Measurements from ENCODE around the gene DDX41.

DDX41 gene

GRCh38 chr5:177512736-177513380 is 3.9 kb downstream of the DDX41 start:
- no peak for DNase-seq

DNA sequence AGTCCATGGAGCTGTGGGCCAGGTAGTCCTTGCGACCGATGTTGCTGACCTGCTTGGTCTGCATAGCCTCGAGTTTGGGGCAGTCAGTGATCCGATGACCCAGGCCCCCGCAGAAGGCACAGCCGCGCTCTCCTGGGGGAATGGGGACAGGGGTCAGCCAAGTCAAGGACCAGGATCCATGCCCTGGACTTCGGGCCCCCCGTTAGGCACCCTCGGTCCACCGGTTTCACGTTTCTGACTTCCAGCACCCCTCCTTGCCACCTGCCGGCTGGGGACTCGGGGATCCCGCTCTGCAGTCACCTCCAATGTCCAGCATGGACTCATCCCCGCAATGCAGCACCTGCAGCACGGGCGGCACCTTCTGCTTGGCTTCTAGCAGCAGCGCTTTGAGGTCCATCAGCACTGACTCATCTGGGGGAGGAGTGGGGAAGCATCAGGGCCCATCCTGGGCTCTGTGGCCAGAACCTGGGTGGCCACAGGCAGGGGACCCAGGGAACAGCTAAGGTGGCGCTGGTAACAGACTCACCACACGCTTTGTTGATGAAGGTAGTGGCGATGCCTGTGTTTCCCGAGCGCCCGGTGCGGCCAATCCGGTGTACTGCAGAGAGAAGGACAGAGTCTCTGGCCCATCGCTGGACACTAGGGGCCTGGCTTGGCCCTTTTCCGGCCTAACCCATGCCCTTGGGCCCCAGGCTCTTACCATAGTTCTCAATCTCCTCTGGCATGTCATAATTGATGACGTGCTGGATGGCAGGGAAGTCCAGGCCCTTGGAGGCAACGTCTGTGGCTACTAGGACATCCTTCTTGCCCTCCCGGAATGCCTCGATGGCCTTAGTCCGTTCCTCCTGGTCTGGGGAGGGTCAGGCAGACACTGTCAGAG is 4.7 kb downstream of the DDX41 start:
- DNase-seq, result no peak

- no peak for DNase-seq
Measured at GRCh38 chr5:177511181-177511580, 5.6 kb downstream of the DDX41 start.

DNA sequence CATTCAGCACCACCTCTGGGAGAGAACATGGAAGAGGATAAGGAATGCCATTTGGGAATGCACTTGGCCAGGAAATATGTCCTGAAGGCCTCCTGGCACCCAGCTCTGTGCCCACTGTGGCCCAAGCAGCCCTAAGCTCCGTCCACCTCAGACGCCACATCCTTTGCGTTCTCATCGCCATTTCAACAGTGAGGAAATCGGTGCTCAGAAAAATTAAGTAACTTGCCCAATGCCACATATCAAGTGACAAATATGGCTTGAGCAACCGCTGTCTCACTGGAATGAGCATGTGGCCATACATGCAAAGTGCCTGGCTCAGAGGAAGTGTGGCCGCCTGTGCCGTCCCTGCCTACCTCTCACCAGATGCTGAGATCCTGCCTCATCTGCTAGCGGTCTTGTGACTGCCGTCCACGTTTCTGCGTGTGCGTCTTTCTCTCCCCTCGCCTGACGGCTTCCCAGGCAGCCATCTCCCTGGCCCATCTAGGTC is 6.2 kb downstream of the DDX41 start:
- no peak for DNase-seq

DNA sequence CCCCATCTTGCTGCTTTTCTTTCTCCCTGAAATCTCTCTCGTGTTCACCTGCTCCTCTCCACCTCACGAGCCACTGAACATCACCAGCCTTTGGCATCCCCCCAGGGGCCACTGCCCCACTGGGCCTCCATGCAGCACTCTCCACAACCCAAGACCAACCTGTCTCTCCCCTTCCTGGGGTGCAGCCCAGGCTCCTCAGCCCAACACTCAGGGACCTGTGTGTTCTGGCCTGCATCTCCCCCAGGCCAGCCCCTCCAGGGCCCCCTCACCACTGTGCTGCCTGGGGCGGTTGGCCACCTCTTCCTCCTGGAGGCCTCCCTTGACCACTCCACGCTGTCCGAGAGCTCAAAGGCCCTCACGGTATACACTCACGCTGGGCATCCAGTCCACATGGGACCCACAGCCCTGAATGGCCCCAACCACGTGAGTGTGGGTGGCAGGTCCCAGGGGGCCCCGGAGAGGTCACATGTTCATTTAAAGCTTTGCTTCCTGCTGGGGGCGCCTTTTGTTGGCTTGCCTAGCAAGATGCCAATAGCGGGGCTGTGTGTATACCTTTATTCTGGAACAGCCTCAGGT is 6.7 kb downstream of the DDX41 start:
- DNase-seq, result no peak

DNA sequence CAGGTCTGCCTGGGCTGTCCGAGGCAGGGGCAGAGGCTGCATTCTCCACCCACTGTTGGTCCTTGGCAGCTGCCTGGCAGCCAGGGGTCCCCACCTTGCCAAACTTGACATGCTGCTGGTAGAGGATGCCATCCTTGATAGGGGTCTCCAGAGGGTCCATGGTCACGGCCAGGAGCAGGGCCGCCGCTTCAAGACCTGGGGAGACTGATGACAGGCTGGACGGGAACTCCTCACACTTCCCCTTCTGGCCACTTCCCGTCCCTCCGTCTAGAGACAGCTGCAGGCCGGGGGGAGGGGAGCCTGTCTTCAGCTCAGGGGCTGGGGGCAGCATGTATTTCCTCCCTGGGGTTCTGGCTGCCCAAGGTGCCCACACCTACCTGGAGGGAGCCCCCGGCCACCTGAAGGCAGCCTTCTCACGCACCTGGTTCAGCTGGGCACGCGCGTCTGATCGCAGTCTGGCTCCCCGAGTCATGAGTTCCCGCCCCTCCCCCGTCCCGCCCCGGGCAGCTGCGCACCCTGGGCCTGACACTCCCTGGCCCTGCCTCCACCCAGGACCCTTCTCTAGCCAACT is 7.3 kb downstream of the DDX41 start, which contains the start of gene DOK3:
Gene DOK3, minus strand, starts transcription at position 446 of the 571 bp plus-strand sequence. Its CDS starts 286 bp downstream, at position 160.
- DNase-seq, result no peak

DNA sequence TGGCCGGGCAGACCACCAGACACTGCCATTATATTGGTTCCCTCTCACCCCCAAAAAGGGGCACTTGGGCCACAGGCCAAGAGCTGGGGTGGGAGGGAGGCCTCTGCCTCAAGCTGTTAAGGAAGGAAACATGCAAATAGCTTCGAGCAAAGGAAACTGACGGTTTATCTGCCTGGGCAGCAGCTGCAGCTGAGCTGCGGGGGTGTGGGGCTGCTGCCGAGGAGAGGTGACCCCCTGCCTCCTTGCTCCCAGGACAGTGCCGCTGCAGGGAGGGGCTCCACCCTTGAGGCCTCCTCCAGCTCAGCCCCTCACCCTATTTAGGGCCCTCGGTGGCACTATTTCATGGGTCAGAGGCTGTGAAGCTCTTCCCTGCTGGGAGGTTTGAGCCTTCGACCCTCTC is 7.9 kb downstream of the DDX41 start:
- DNase-seq, result no peak

DNA sequence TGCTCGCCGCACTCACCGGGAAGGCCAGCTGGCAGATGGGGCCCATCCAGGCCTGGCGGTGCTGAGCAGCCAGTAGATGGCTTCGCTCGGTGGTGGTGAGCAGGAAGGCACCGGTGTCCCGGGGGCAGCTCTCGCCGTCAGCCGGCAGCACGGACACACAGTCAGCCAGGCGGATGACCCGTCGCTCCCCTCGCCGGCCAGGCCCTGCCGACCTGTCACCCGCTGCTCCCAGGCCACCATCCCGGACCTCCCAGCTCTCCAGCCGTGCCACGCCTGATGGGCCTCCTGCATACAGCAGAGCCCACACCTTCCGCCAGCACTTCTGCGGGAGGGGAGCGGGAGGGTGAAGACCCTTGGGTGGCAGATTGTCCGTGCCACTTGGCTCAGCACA is 8.5 kb downstream of the DDX41 start:
- DNase-seq, result no peak

DNA sequence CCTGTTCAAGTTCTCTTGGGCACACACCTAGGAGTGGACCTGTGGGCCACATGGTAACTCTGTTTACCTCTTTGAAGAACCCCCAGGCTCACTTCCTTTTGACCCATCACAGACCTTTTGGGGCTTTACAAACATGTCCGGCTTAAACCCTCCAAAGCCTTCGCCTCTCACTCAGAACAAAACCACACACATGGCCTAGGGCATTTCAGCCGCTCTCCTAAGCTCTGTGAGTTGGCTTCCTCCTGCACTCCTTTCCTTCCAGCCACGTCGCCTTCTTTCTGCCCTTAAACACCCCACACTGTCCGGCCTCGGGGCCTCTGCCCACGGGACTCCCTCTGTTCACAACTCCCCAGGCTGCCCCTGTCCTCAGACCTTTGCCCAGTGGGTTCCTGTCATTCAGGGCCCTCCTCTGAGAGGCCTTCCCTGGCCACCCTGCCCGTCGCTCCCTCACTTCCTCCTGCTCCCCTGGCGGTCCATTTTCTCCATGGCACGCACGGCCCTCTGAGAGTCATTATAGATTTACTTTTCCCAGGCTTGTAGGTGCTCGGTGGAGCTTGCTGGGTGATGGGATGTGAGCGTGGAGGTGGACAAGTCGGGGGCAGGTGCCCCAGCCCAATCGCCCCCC is 9.1 kb downstream of the DDX41 start:
- DNase-seq, result no peak

DNA sequence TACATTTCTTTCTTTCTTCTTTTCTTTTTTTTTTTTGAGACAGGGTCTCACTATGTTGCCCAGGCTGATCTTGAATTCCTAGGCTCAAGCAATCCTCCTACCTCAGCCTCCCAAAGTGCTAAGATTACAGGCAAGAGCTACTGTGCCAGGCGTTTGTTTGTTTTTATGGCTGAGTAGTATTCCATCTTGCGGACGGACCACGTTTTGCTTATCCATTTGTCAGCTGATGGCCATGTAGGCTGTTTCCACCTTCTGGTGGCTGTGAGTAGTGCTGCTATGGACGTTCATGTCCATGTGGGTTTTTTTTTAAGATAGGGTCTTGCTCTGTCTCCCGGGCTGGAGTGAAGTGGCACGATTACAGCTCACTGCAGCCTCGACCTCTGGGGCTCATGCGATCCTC is 9.6 kb downstream of the DDX41 start:
- no peak for DNase-seq

- no peak for DNase-seq
Measured at GRCh38 chr5:177505075-177505474, 11.7 kb downstream of the DDX41 start.

DNA sequence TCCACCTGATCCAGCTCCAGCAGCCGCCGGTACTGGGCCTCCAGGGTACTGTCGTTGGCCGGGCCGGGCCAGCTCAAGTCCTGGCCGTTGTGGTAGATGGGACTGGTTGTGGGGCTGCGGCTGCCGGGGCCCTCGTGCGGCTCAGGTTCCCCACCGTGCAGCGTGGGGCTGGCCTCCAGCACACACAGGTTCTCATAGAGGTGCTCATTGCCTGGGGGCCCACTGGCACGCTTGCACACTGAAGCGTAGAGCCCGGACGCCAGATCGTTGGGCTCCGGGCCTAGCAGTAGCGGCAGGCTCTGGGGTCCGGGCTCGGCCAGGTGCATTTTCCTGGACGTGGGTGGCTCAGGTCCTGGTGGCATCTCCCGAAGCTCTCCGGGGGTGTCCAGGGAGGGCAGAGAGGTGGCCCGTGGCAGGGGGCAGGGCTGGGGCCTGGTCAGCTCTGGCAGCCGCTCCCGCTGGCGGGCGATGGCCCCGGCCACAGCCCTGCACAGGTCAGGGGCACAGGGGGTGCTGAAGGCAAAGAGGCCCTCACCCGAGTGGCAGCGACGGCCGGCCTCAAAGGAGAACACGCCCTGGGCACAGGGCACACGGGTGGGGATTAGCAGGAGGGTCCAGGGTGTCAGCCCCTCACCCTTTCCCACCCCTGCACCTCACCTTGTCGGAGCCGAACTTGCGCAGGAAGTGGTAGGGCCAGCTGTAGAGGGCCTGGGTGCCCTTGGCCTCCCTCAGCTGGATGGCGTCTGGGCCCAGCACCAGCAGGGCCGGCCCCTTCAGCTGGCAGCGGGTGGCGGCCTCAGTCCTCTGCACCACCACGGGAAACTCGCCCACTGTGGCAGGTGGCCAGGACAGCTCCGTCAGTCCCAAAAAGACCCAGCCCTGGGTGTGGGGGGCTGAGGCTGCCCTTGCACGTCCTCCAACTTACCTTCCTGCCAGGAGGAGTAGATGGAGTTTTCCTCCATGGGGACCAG is 12.4 kb downstream of the DDX41 start:
- DNase-seq, result no peak

DNA sequence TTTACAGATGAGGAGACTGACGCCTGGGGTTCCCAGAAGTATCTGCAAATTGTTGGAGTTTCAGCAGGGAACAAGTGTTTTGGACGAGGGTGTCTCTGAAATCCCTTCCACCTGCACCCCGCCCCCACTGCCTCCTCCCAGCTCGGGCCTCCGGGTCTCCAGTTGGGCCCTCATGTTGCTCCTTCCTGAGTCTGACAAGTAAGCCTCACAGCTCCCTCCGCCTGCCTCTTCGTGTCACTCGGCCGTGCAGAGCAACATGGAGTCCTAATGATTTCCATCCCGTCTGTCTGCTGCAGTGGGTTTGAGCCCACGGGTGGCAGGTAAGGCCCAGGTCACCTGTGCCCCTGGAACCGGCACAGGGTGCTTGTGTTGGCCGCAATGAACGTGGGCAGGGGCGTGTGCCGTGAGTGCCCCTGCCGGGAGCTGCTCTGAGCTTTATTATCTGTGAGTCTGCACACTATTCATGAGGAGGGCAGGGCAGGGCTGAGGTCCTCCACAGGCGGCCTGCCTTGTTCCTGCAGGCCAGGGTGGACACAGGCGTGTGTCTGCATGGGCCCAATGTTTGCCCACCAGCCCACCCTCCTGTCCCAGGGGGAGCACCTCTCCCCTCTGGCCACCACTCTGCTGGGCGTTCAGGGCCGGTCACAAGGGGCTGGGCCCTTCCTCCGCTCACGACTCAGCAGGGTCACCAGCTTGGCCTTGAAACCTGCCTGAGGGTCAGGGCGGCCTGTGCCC is 13.2 kb downstream of the DDX41 start:
- DNase-seq, result no peak

- no peak for DNase-seq
Measured at GRCh38 chr5:177502886-177503285, 13.9 kb downstream of the DDX41 start.

DNA sequence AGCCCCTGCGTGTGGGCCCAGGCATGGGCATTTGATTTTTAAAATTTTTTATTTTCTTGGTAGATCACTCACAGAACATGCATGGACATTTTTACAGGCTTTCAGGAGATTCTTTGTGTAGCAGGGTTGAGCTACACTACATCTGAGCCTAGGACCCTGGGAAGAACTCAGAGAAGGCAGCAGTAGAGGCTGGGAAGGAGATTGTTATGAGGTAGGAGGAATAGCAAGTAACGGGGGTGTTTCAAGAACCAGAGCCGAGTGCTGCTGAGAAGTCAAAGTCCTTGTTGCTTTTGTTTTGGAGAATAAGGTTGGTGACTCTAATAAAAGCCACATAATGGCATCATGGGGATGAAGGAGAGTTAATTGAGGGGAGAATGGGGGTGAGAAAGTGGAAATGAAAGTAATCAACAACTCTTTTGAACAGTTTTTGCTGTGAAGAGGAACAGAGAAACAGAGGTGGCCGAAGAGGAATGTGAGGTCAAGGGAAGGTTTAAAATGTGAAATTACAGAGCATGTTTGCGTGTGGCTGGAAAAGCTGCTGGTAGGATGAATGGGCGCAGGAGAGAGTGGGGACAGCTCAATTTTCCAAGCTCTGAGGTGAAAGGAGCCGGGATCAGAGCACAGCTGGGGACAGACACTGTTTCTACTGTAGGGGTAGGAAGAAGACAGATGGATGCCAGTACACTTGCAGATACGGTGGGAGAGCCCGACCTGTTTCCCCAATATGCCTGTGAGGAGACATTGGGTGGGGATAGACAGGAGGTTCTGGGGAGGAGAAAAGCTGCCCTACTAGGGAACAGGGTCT is 14.7 kb downstream of the DDX41 start:
- DNase-seq, result no peak

- DNase-seq, result peak; percentile 97
Measured at GRCh38 chr5:177500685-177501522, 15.9 kb downstream of the DDX41 start.

- no peak for DNase-seq
Measured at GRCh38 chr5:177499842-177500241, 16.9 kb downstream of the DDX41 start.

- peak; percentile 75 for DNase-seq
Measured at GRCh38 chr5:177498013-177498787, 18.6 kb downstream of the DDX41 start.
